Measurements from ENCODE around the gene OR51D1.

GRCh38 chr11:4662876-4663275 lies 25.6 kb downstream of the OR51D1 start:
- TF ChIP-seq CTCF (IDR thresholded peaks at IDR 0.05): no peak
- TF ChIP-seq POLR2A (IDR thresholded peaks at IDR 0.05): no peak

Data from body of pancreas (tissue), 4 donors.